Left ventricle myocardium inferior (tissue), 1 donor: Measurements from ENCODE around the gene SGCD. TPM values are rescaled to one million over a fixed set of nuclear protein-coding genes. Genes with fewer than 3 reads are reported as not detected.

Experiments used
- DNase-seq: peaks from one replicate; pipeline ENCODE4 v3.0.0-alpha.2; 2020
- H3K27ac ChIP-seq: fragments of 200-600 bp; replicated peaks from 2 replicates; pipeline ENCODE4 v1.8.0; 2021
- H3K27me3 ChIP-seq: fragments of 200-600 bp; 2 replicates; pipeline ENCODE4 v1.8.0; 2021; ENCODE audit warnings: low read depth
- H3K36me3 ChIP-seq: fragments of 200-600 bp; 2 replicates; pipeline ENCODE4 v1.8.0; 2021
- H3K4me1 ChIP-seq: fragments of 200-600 bp; 2 replicates; pipeline ENCODE4 v1.8.0; 2021
- H3K4me3 ChIP-seq: fragments of 200-600 bp; 2 replicates; pipeline ENCODE4 v1.8.0; 2021; ENCODE audit warnings: mild to moderate bottlenecking, moderate library complexity
- H3K9me3 ChIP-seq: fragments of 200-600 bp; replicated peaks from 2 replicates; pipeline ENCODE4 v1.8.0; 2021
- CTCF ChIP-seq: fragments of 200-600 bp; IDR thresholded peaks from 2 replicates; pipeline ENCODE4 v1.8.0; 2021; ENCODE audit warnings: antibody characterized with exemption, mild to moderate bottlenecking, borderline replicate concordance
- intact Hi-C: fragments of 100-400 bp; cut with micrococcal nuclease; formaldehyde crosslinking; loops from one replicate; pipeline ENCODE4 v1.11.0; 2022
- total RNA-seq: library from RNA; stranded (reverse); fragmentation: NEBNext Ultra II Directional; extraction: Animal tissue kit (Norgen Biotek cat#: 25700); gene quantifications from one replicate; pipeline ENCODE4 v1.2.1, GENCODE V29; 2021
- donor health status: DM: no; HTN: yes; CAD: no; lungs with severe emphysema.

The SGCD gene
- total RNA-seq, 1 donor from 2014 or later: 98.7 TPM

- Histone ChIP-seq H3K4me1 (peaks cover 31% of the 10 kb centered on the region), H3K9me3 (no peaks in the 10 kb centered on the region), H3K4me3 (no peak overlapping the region), H3K27ac (peak overlapping the region; percentile 74), H3K36me3 (no peaks in the 10 kb centered on the region), H3K27me3 (no peaks in the 10 kb centered on the region)
- intact Hi-C loops: no loop called here
- no peak for DNase-seq
- no peak for TF ChIP-seq CTCF
These were observed 85.0 kb downstream of the SGCD start for GRCh38 chr5:156411957-156412356.

GRCh38 chr5:156414391-156414790 lies 87.4 kb downstream of the SGCD start:
- intact Hi-C loops: no loop called here
- H3K27ac ChIP-seq: no peak overlapping the region

GRCh38 chr5:156419661-156420060 lies 92.7 kb downstream of the SGCD start:
- Histone ChIP-seq H3K4me3 (no peak overlapping the region), H3K27ac (no peak overlapping the region), H3K27me3 (no peaks in the 10 kb centered on the region), H3K36me3 (no peaks in the 10 kb centered on the region), H3K4me1 (peaks cover 50% of the 10 kb centered on the region), H3K9me3 (no peaks in the 10 kb centered on the region)
- no peak for TF ChIP-seq CTCF
- intact Hi-C loops: no loop called here
- DNase-seq: no peak

More at GRCh38 chr5:156414391-156414790, 87.4 kb downstream of the SGCD start:
- no peaks in the 10 kb centered on the region for H3K9me3 ChIP-seq
- H3K4me3 ChIP-seq: no peak overlapping the region
- H3K36me3 ChIP-seq: no peaks in the 10 kb centered on the region
- no peak for TF ChIP-seq CTCF
- peaks cover 41% of the 10 kb centered on the region for H3K4me1 ChIP-seq
- no peak for DNase-seq
- no peaks in the 10 kb centered on the region for H3K27me3 ChIP-seq

- no peak for TF ChIP-seq CTCF
- Histone ChIP-seq H3K27ac (no peak overlapping the region), H3K27me3 (no peaks in the 10 kb centered on the region), H3K36me3 (no peaks in the 10 kb centered on the region), H3K9me3 (no peaks in the 10 kb centered on the region), H3K4me1 (peaks cover 40% of the 10 kb centered on the region), H3K4me3 (no peak overlapping the region)
- intact Hi-C loops: no loop called here
- DNase-seq: no peak
These were observed 93.7 kb downstream of the SGCD start for GRCh38 chr5:156420665-156421064.

GRCh38 chr5:156421798-156422197 lies 94.8 kb downstream of the SGCD start:
- no peaks in the 10 kb centered on the region for H3K36me3 ChIP-seq
- no peak overlapping the region for H3K4me3 ChIP-seq
- H3K27me3 ChIP-seq: no peaks in the 10 kb centered on the region
- no peak for DNase-seq
- intact Hi-C loops: no loop called here
- no peak for TF ChIP-seq CTCF
- H3K9me3 ChIP-seq: no peaks in the 10 kb centered on the region
- H3K27ac ChIP-seq: peak overlapping the region; percentile 20
- peaks cover 40% of the 10 kb centered on the region for H3K4me1 ChIP-seq

GRCh38 chr5:156423597-156423996 lies 96.6 kb downstream of the SGCD start:
- Histone ChIP-seq H3K36me3 (no peaks in the 10 kb centered on the region), H3K27ac (no peak overlapping the region), H3K4me3 (no peak overlapping the region), H3K4me1 (peaks cover 35% of the 10 kb centered on the region), H3K27me3 (no peaks in the 10 kb centered on the region), H3K9me3 (no peaks in the 10 kb centered on the region)
- DNase-seq: no peak
- intact Hi-C loops: no loop called here
- no peak for TF ChIP-seq CTCF
